HG02970 (cell line): Measurements from ENCODE around the gene TRIM62.
A peak's percentile ranks its signal among the peaks of the same experiment; 100 is the strongest.
"Not testable (repeated sequence)": the region's sequence is repeated elsewhere in the genome, so short reads cannot be mapped to it uniquely, and the experiment has no call there.

Source experiments
- ATAC-seq: cut with Tn5 transposase; IDR thresholded peaks from one replicate; pipeline ENCODE4 v1.9.1; 2021; ENCODE audit warnings: mild to moderate bottlenecking, moderate library complexity, moderate number of reproducible peaks; ENCODE audit not compliant: unreplicated experiment, low FRiP score

TRIM62 gene

GRCh38 chr1:33140153-33141149 lies 41.4 kb downstream of the TRIM62 start:
- ATAC-seq, result no peak

DNA sequence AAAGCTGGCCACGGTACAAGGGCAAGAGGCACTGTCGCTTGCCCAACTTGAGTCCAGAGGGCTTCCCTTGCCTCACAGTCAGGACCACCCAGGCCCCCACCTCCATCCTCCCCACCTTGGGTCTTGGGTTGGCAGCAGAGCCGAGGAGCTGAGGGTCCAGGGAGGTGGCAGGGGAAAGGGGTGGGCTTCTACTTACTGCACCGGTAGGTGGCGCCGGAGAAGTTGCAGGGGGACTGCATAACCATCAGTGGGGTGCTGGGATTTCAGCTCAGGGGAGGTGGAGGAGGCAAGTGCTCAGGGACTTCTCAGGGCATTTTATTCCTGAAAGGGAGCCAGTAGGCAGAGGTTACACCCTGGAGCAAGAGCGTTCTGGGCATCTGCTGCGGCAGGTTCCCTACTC lies 44.0 kb downstream of the TRIM62 start:
- no peak for ATAC-seq

DNA sequence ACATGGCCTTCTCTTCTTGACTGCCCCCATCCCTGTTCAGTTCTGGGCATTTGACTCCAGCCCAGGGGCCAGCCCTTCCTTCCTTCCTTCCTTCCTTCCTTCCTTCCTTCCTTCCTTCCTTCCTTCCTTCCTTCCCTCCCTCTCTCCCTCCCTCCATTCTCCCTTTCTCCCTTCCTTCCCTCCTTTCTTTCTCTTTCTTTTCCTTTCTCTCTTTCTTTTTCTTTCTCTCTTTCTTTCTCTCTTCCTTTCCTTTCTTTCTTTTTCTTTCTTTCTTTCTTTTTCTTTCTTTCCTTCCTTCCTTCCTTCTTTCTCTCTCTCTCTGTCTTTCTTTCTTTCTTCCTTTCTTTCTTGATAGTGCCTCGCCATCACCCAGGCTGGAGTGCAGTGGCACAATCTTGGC lies 45.8 kb downstream of the TRIM62 start:
- ATAC-seq, result not testable (repeated sequence)

GRCh38 chr1:33133478-33134105 lies 48.3 kb downstream of the TRIM62 start:
- no peak for ATAC-seq

DNA sequence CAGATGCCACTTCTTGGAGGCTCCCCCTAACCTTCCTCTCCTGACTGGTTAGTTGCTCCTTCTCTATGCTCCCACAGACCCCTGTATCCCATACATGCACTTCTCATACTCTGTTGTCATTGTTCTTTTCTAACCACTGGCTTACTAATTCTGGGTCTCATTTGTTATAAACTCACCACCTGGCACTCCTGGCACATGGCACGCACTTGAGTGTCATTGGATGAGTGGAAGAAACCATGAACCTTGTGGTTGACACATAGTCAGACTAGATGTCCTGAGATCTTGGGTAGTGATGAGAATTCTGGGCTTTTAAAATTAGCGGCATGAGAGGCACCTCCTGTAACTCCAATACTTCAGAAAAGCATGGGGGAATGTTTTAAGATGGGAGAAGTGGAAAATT lies 49.3 kb downstream of the TRIM62 start:
- no peak for ATAC-seq

GRCh38 chr1:33131191-33131590 lies 50.7 kb downstream of the TRIM62 start:
- no peak for ATAC-seq

- ATAC-seq, result no peak
These were observed 51.5 kb downstream of the TRIM62 start for GRCh38 chr1:33130297-33130696.

DNA sequence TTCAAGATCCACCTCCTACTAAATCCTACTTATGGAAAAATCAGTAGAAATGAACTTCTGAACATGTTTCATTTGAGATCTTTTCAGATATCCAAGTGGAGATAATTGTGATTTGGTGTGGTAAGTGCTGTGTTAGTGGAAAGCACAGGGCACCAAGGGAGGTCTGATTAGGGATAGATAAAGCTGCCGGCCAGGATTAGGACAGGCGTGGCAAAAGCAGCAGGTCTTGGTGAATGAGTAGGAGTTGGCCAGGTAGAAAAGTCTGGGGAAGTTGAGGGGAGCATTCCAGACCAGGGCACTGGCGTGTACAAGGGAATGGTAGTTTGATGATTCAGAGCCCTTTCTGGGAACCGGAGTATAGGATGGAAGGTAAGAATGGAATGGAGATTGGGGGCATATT lies 53.1 kb downstream of the TRIM62 start:
- ATAC-seq, result no peak

GRCh38 chr1:33127001-33127823 lies 54.6 kb downstream of the TRIM62 start:
- peak; percentile 98 for ATAC-seq

GRCh38 chr1:33126411-33127000 lies 55.3 kb downstream of the TRIM62 start:
- no peak for ATAC-seq

GRCh38 chr1:33124647-33125046 lies 57.2 kb downstream of the TRIM62 start:
- ATAC-seq, result not testable (repeated sequence)

DNA sequence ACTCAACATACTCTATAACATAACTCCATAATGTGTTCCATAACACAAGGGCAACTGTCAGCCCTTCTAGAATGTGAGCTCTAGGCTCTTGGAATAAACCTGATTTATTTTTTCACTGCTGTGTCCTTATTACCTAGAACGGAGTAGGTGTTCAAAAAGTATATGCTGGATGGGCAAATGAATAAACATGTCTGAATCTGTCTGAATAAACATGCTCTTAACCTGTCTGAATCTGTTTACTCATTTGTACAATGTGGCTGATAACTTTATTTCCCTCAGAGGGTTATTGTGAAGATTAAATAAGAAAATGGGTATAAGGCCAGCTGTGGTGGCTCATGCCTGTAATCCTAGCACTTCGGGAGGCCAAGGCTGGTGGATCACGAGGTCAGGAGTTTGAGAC lies 58.6 kb downstream of the TRIM62 start:
- ATAC-seq, result no peak

DNA sequence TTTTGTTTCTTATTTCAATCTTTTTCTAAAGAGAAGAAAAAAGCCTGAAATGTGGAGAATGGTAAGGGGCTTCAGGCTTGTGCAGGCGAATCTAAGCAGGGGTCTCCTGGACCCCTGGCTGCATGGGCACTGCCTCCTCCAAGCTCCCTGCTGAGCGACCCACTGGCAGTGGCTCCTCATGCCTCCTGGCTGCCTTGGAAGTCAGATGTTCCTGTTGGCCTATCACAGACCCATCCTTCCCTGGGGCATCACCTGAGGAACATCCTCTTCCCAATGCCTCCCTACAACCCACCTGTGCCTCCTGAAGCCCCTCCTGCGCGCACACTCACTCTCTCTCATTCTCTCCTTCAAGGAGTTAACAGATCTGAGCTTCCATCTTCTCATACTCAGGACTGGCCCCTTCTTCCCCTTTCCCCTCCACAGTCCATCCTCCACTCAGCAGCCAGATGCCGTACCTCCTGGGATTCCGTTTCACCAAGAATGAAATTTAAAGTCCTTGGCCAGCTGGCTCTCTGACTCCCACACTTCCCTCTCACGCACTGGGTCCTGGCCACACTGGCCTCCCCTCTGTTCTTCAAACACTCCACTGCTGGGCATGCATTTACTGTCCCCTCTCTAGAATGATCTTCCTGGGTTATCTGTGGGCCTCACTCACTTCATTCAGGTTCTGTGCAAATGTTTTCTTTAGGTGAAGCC lies 59.2 kb downstream of the TRIM62 start:
- no peak for ATAC-seq

DNA sequence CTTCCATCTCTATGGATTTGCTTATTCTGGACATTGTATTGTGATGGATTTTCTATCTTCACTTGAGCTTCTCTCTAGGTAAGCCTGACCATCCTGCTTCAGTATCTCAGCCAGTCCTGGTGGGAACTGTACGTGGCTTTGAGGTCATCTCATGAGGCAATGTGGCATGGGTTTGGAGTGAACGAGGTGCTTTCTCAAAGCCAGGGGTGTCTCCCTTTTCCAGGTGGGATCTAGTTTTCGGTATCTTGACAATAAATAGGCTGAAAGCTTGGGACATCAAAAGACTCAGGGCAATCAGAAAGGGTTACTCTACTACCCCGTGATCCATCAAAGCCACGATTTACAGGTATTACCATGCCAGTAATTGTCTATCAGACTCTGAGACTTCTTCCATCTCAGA lies 60.1 kb downstream of the TRIM62 start:
- no peak for ATAC-seq

GRCh38 chr1:33120436-33121231 lies 61.2 kb downstream of the TRIM62 start:
- no peak for ATAC-seq

GRCh38 chr1:33119532-33120217 lies 62.2 kb downstream of the TRIM62 start:
- no peak for ATAC-seq

- ATAC-seq, result no peak
These were observed 62.8 kb downstream of the TRIM62 start for GRCh38 chr1:33119050-33119449.

- ATAC-seq, result no peak
These were observed 63.6 kb downstream of the TRIM62 start for GRCh38 chr1:33118274-33118673.
